Measurements from ENCODE around the gene KAT6B. TPM values are rescaled to one million over a fixed set of nuclear protein-coding genes. Genes with fewer than 3 reads are reported as not detected.

The KAT6B gene
- total RNA-seq, 2 donors from 2014 or later, result 25.3 to 39.1 TPM

- H3K27ac ChIP-seq (ENCODE audit: low read depth, low read length), result no peak overlapping the region
- H3K4me1 ChIP-seq (ENCODE audit: control insufficient read depth, insufficient read depth, low read length), result peaks cover 8% of the 10 kb centered on the region
- no peaks in the 10 kb centered on the region for H3K27me3 ChIP-seq (ENCODE audit: control insufficient read depth, insufficient read depth, low read length, poor library complexity, severe bottlenecking)
- TF ChIP-seq, protein P1, sequence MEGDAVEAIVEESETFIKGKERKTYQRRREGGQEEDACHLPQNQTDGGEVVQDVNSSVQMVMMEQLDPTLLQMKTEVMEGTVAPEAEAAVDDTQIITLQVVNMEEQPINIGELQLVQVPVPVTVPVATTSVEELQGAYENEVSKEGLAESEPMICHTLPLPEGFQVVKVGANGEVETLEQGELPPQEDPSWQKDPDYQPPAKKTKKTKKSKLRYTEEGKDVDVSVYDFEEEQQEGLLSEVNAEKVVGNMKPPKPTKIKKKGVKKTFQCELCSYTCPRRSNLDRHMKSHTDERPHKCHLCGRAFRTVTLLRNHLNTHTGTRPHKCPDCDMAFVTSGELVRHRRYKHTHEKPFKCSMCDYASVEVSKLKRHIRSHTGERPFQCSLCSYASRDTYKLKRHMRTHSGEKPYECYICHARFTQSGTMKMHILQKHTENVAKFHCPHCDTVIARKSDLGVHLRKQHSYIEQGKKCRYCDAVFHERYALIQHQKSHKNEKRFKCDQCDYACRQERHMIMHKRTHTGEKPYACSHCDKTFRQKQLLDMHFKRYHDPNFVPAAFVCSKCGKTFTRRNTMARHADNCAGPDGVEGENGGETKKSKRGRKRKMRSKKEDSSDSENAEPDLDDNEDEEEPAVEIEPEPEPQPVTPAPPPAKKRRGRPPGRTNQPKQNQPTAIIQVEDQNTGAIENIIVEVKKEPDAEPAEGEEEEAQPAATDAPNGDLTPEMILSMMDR (conservative IDR thresholded peaks at IDR 0.05), result no peak
- WGBS, 2 experiments (ENCODE audit: insufficient coverage in 1 of 2, insufficient read length in 1 of 2), result 99 to 100% methylated on average over 2 to 3 of the region's 3 CpGs
- H3K9ac ChIP-seq (ENCODE audit: extremely low read depth, low read length, poor library complexity, severe bottlenecking), result no peak overlapping the region
- peaks cover 22% of the 10 kb centered on the region for H3K4me1 Mint-ChIP-seq
- H3K4me3 Mint-ChIP-seq, result no peak overlapping the region
- DNase-seq, result no peak
- H3K9me3 Mint-ChIP-seq, result no peaks in the 10 kb centered on the region
- H3K27me3 Mint-ChIP-seq (ENCODE audit: insufficient read depth), result no peaks in the 10 kb centered on the region
- no peak overlapping the region for H3K4me3 ChIP-seq (ENCODE audit: low read length)
- no peaks in the 10 kb centered on the region for H3K36me3 Mint-ChIP-seq (ENCODE audit: low read depth)
- no peak overlapping the region for H3K27ac Mint-ChIP-seq
- no peaks in the 10 kb centered on the region for H3K9me3 ChIP-seq (ENCODE audit: control insufficient read depth, low read length)
- H3K36me3 ChIP-seq (ENCODE audit: control insufficient read depth, insufficient read depth, low read length), result no peaks in the 10 kb centered on the region
These were observed 131.9 kb downstream of the KAT6B start for GRCh38 chr10:74958316-74958715.

GRCh38 chr10:74960670-74961069 lies 134.3 kb downstream of the KAT6B start:
- Histone ChIP-seq H3K4me3 (ENCODE audit: low read length) (no peak overlapping the region), H3K36me3 (ENCODE audit: control insufficient read depth, insufficient read depth, low read length) (no peaks in the 10 kb centered on the region), H3K4me1 (ENCODE audit: control insufficient read depth, insufficient read depth, low read length) (peaks cover 8% of the 10 kb centered on the region), H3K9me3 (ENCODE audit: control insufficient read depth, low read length) (no peaks in the 10 kb centered on the region), H3K27me3 (ENCODE audit: control insufficient read depth, insufficient read depth, low read length, poor library complexity, severe bottlenecking) (no peaks in the 10 kb centered on the region), H3K27ac (ENCODE audit: low read depth, low read length) (no peak overlapping the region), H3K9ac (ENCODE audit: extremely low read depth, low read length, poor library complexity, severe bottlenecking) (no peak overlapping the region)
- Mint-ChIP-seq H3K27ac (no peak overlapping the region), H3K9me3 (no peaks in the 10 kb centered on the region), H3K4me3 (no peak overlapping the region), H3K27me3 (ENCODE audit: insufficient read depth) (no peaks in the 10 kb centered on the region), H3K36me3 (ENCODE audit: low read depth) (peaks cover 9% of the 10 kb centered on the region), H3K4me1 (peaks cover 22% of the 10 kb centered on the region)
- TF ChIP-seq, protein P1 (conservative IDR thresholded peaks at IDR 0.05), result no peak
- WGBS, 2 experiments (ENCODE audit: insufficient coverage in 1 of 2, insufficient read length in 1 of 2), result 88 to 91% methylated on average over 2 of the region's 2 CpGs
- DNase-seq, result no peak

DNA sequence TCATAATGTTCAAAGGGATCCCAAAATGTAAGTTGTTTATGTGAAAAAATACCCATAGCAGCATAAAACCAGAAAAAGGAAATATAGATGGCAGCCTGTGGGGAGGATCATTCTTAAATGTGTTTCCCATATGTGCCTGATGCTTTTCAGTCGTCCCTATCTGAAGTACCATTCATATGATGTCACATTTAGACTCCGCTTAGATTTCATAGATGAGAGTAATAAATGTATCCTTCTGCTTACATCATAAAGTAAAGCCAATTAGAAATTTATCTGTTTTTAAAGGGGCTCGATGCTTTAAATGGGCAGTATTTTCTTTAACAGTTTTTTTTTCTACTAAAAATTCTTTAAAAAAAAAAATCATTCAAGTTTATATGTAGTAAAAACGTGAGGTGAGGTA lies 136.1 kb downstream of the KAT6B start:
- no peak for DNase-seq
- Histone ChIP-seq H3K36me3 (ENCODE audit: control insufficient read depth, insufficient read depth, low read length) (no peaks in the 10 kb centered on the region), H3K4me3 (ENCODE audit: low read length) (no peak overlapping the region), H3K27ac (ENCODE audit: low read depth, low read length) (no peak overlapping the region), H3K9me3 (ENCODE audit: control insufficient read depth, low read length) (no peaks in the 10 kb centered on the region), H3K27me3 (ENCODE audit: control insufficient read depth, insufficient read depth, low read length, poor library complexity, severe bottlenecking) (no peaks in the 10 kb centered on the region), H3K9ac (ENCODE audit: extremely low read depth, low read length, poor library complexity, severe bottlenecking) (no peak overlapping the region), H3K4me1 (ENCODE audit: control insufficient read depth, insufficient read depth, low read length) (peaks cover 6% of the 10 kb centered on the region)
- H3K36me3 Mint-ChIP-seq (ENCODE audit: low read depth), result peaks cover 13% of the 10 kb centered on the region
- no peak overlapping the region for H3K27ac Mint-ChIP-seq
- TF ChIP-seq, protein P1 (conservative IDR thresholded peaks at IDR 0.05), result no peak
- no peak overlapping the region for H3K4me3 Mint-ChIP-seq
- WGBS, 2 experiments (ENCODE audit: insufficient coverage in 1 of 2, insufficient read length in 1 of 2), result 92% methylated on average over 3 of the region's 4 CpGs; no CpG with 5 or more reads in 1 of the 2 experiments
- H3K27me3 Mint-ChIP-seq (ENCODE audit: insufficient read depth), result no peaks in the 10 kb centered on the region
- peaks cover 18% of the 10 kb centered on the region for H3K4me1 Mint-ChIP-seq
- peaks cover 3% of the 10 kb centered on the region for H3K9me3 Mint-ChIP-seq

Measured in endodermal cell (in vitro differentiated cells).